Activated CD4-positive, alpha-beta memory T cell treated with anti-CD3 and anti-CD28 coated beads for 36 hours (primary cell): ENCODE measurements around the gene APOL6. TPM values are rescaled to one million over a fixed set of nuclear protein-coding genes. Genes with fewer than 3 reads are reported as not detected.

Experiments
- CTCF ChIA-PET: fragments of 350-600 bp; sonication (Branson Sonifier 250); formaldehyde crosslinking; loops from one replicate; lab custom pipeline; 2021; ENCODE audit warnings: antibody characterized with exemption, inconsistent platforms; lab: Charles Lee
- POLR2A ChIA-PET: fragments of 350-600 bp; sonication (Branson Sonifier 250); formaldehyde crosslinking; loops from one replicate; lab custom pipeline; 2021; ENCODE audit warnings: antibody characterized with exemption; lab: Charles Lee
- DNase-seq: peaks from one replicate; pipeline ENCODE4 v3.0.0-alpha.2; 2020
- H3K27ac Mint-ChIP-seq: one replicate; pipeline ENCODE4 v1.8.0; 2021; ENCODE audit warnings: mixed read lengths
- H3K27me3 Mint-ChIP-seq: one replicate; pipeline ENCODE4 v1.8.0; 2021; ENCODE audit warnings: mixed read lengths
- H3K36me3 Mint-ChIP-seq: one replicate; pipeline ENCODE4 v1.8.0; 2021; ENCODE audit warnings: mixed read lengths
- H3K4me1 Mint-ChIP-seq: one replicate; pipeline ENCODE4 v1.8.0; 2021; ENCODE audit warnings: low read depth, mixed read lengths
- H3K4me3 Mint-ChIP-seq: one replicate; pipeline ENCODE4 v1.8.0; 2021; ENCODE audit warnings: mild to moderate bottlenecking, mixed read lengths
- H3K9me3 Mint-ChIP-seq: one replicate; pipeline ENCODE4 v1.8.0; 2021; ENCODE audit warnings: mixed read lengths
- intact Hi-C: fragments of 100-400 bp; cut with micrococcal nuclease; formaldehyde crosslinking; loops from one replicate; pipeline ENCODE4 v1.15.1; 2023
- total RNA-seq, 2 experiments: library from RNA; stranded (reverse); gene quantifications; one replicate each; pipeline ENCODE4 v1.2.3, GENCODE V29; 2021

Gene APOL6, protein sequence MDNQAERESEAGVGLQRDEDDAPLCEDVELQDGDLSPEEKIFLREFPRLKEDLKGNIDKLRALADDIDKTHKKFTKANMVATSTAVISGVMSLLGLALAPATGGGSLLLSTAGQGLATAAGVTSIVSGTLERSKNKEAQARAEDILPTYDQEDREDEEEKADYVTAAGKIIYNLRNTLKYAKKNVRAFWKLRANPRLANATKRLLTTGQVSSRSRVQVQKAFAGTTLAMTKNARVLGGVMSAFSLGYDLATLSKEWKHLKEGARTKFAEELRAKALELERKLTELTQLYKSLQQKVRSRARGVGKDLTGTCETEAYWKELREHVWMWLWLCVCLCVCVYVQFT
- 10 to 100 TPM; 26.7 to 27.7 TPM for total RNA-seq

DNA sequence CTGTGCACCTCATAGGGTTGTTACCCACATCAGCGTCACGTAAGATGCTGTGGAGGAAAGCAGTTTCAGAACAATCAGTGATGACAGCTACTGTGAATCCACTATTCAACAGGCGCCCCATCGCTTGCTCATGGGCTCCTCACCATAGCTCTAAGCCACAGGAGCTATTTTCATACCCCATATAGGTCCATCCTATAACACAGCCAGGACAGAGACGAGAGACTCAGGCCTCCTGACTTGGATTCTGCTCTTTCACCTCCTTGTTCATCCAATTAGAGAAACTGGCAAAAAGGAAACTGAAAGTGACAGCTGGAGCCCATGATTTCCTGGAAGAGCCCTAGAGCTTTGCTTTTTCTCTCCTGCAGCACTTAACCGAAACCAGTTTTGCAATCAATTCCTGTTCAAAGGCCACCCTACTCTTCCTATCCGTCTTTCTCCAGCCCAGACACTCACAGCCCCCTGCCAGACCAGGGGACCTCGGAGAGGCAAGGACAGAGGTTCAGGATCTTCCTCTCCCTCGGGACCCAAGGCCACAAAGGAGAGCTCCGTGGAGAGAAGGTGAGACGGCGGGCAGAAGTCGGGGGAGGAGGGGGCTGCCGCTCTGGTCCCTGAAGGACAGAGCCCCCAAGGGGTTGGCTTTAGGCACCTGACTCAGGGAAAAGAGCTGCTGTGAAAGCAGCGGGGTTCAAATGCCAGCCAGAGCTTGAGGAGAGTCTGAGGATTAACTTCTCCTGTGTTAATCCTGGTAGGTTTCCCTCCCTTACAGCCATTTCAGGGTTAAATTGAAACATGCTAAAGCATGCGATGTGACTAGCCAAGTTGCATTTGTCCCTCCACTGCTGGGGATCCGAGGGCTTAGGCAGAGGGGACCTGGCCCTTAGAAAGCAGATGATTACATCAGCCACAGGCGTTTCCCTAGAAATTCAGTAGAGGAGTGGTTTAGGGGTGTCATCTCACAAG, at the start of gene APOL6:
Gene APOL6 (plus strand): TSS at position 381 of the 960 bp plus-strand sequence. CDS start 7,980 bp downstream, outside the sequence.
- no peaks in the 10 kb centered on the region for H3K27me3 Mint-ChIP-seq
- H3K4me3 Mint-ChIP-seq = peak within 1 kb of the TSS; percentile 99
- peak; percentile 79 for DNase-seq
- peaks cover 42% of the 10 kb centered on the region for H3K4me1 Mint-ChIP-seq
- intact Hi-C loops = loop anchor here (1.0 to 10.0 kb wide), 5 partner anchors 13 to 586 kb away; partner anchors contain the start of gene APOL2
- H3K36me3 Mint-ChIP-seq = peaks cover 26% of the 10 kb centered on the region
- ChIA-PET CTCF (interaction anchor here (0.6 to 2.6 kb wide), 14 partner anchors 11 to 417 kb away, joined by 3 to 17 read pairs (median 4); no protein-coding TSS in a partner anchor), POLR2A (interaction anchor here (0.6 to 2.7 kb wide), 12 partner anchors 10 to 512 kb away, joined by 3 to 38 read pairs (median 4); partner anchors contain the start of gene APOL3)
- peak within 1 kb of the TSS; percentile 100 for H3K27ac Mint-ChIP-seq
- H3K9me3 Mint-ChIP-seq = peaks cover 10% of the 10 kb centered on the region

DNA sequence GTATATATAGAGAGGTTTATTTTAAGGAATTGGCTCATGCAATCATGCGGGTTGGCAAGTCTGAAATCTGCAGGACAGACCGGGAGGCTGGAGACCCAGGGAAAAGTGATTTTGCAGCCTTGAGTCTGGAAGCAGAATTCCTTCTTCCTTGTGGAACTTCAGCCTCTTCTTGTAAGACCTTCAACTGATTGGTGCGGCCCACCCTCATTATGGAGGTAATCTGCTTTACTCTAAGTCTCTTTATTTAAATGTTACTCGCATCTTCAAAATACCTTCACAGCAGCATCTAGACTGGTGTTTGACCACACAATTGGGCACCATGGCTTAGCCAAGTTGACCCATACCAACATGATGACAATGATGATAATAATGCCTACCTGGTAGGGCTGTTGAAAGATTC, 48.9 kb upstream of the APOL6 start:
- Mint-ChIP-seq H3K4me3 (no peak overlapping the region), H3K36me3 (no peaks in the 10 kb centered on the region), H3K9me3 (no peaks in the 10 kb centered on the region), H3K4me1 (no peaks in the 10 kb centered on the region), H3K27me3 (no peaks in the 10 kb centered on the region), H3K27ac (no peak overlapping the region)
- ChIA-PET CTCF (no interaction called here), POLR2A (no interaction called here)
- DNase-seq = no peak
- intact Hi-C loops = no loop called here

DNA sequence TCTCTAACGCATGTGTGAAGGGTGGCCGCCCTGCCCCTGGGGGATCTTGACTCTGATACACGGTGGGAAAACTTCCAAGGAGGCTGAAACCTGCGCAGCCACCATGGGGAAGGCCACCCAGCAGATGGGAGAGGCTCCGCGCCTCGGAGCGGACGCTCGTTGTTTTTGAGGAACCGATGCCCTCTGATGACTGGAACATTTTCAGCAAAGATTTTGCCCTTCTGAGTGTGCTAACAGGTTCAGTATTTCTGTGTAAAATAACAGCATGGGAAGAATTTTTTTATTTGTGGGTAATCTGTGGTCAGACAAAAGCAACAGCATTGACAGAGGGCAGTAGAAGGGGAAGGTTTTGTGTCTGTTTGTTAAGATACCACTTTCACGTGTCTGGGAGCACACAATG, 47.8 kb upstream of the APOL6 start:
- Mint-ChIP-seq H3K27ac (no peak overlapping the region), H3K4me3 (no peak overlapping the region), H3K36me3 (no peaks in the 10 kb centered on the region), H3K27me3 (peaks cover 2% of the 10 kb centered on the region), H3K9me3 (no peaks in the 10 kb centered on the region), H3K4me1 (peaks cover 3% of the 10 kb centered on the region)
- intact Hi-C loops = no loop called here
- ChIA-PET CTCF (no interaction called here), POLR2A (no interaction called here)
- DNase-seq = no peak

DNA sequence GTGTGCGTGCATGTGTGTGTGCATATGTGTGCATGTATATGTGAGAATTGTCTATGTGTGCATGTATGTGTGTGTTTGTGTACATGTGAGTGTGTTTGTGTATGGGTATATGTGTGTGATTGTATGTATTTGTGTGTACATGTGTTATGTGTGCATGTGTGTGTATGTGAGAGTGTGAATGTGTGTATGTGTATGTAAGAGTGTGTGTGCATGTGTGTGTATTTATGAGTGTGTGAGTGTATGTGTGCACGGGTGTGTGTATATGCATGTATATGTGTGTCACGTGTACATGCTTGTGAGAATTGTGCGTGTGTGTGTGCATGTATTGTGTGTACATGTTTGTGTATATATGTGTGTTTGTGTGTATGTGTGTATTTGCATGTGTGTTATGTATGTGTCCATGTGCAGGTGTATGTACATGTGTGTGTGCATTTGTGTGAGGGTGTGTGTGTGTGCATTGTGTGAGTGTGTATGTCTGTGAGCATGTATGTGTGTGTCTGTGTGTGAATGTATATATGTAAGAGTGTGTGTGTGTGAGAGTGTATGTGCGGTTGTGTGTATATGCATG, 47.1 kb upstream of the APOL6 start:
- Mint-ChIP-seq H3K27ac (no peak overlapping the region), H3K27me3 (peaks cover 5% of the 10 kb centered on the region), H3K4me1 (peaks cover 3% of the 10 kb centered on the region), H3K36me3 (no peaks in the 10 kb centered on the region), H3K4me3 (no peak overlapping the region), H3K9me3 (no peaks in the 10 kb centered on the region)
- CTCF ChIA-PET = no interaction called here
- DNase-seq = no peak
- POLR2A ChIA-PET = no interaction called here
- intact Hi-C loops = no loop called here

DNA sequence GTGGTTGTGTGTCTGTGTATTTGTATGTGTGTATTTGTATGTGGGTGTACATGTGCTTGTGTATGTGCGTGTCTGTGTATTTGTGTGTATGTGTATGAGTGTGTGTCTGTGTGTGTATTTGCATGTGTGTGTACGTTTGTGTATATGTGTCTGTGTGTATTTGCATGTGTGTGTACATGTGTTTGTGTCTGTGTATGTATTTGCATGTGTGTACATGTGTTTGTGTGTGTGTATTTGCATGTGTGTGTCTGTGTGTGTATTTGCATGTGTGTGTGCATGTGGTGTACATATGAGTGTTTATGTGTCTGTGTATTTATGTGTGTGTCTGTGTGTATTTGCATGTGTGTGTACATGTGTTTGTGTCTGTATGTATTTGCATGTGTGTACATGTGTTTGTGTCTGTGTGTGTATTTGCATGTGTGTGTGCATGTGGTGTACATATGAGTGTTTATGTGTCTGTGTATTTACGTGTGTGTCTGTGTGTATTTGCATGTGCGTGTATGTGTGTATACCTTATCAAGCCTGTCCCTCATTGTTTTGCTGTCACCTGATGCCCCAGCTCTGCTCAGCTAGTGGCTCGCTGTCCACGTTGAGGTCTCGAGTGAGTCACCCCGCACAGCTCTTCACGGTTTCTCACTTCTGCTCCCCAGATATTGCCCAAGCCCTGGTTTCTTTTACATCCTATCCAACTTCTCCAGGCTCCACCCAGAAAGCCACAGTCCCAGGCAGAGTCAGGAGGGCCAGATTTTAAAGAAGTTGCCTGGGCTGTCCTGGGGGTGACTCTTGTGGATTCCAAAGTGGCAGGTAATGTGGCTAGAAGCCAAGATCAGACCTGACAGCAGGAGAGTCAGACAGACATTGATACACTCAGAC, 46.3 kb upstream of the APOL6 start:
- DNase-seq = peak; percentile 14
- H3K36me3 Mint-ChIP-seq = no peaks in the 10 kb centered on the region
- CTCF ChIA-PET = no interaction called here

DNA sequence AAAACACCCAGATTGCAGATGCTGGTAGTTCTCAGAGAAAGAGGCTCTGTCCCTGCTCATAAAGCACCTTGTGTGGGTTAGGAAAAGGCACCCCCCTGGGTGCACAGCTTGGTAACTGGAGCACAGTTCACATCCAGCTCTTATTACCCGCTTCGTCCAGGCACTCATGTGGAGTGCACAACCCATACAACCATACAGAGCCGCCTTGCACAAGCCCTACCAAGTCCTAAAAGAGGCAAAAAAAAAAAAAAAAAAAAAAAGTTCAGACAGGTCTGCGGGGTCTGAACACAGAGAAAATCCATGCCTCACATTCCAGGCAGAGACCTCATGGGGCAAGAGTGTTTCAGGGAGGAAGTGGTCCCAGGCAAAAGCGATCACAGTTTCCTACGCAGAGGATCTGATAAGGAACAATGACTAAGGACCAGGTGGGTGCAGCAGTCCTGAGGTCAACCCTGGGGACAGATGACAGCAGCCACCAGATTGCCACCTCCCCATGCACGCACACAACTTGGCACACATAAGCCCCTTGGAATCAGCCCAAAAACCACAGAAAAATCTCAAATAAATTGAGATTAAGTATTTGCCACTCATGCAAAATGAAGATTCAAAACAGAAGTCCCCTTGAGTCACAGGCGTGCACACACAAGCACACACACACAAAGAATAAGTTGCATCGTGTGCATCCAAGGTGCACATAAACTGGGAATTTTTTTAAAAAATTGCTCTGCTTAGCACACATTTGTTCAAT, 43.5 kb upstream of the APOL6 start:
- intact Hi-C loops = no loop called here
- DNase-seq = peak; percentile 45
- CTCF ChIA-PET = no interaction called here
- Mint-ChIP-seq H3K27ac (no peak overlapping the region), H3K36me3 (no peaks in the 10 kb centered on the region), H3K4me3 (no peak overlapping the region), H3K27me3 (peaks cover 14% of the 10 kb centered on the region), H3K9me3 (no peaks in the 10 kb centered on the region), H3K4me1 (peaks cover 3% of the 10 kb centered on the region)
- POLR2A ChIA-PET = no interaction called here

More for the DNA sequence above, 46.3 kb upstream of the APOL6 start:
- H3K4me3 Mint-ChIP-seq = no peak overlapping the region
- POLR2A ChIA-PET = no interaction called here
- H3K4me1 Mint-ChIP-seq = peaks cover 3% of the 10 kb centered on the region
- H3K27me3 Mint-ChIP-seq = peaks cover 8% of the 10 kb centered on the region
- no peak overlapping the region for H3K27ac Mint-ChIP-seq
- no peaks in the 10 kb centered on the region for H3K9me3 Mint-ChIP-seq
- intact Hi-C loops = no loop called here

DNA sequence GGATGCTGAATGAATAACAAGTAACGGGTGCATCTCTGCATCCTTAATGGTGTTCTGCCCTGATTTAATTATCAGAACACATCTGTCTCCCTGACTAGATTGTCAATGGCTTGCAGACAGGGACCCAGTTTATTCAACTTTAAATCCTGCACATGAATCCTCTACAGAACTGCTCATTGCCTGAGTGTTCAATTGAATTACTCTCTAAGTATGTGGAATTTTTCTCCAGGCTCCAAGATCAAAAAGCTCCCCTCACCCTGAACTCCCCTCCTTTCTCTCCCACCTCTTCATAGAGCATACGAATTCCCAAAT, 42.9 kb upstream of the APOL6 start:
- no peak overlapping the region for H3K4me3 Mint-ChIP-seq
- peaks cover 3% of the 10 kb centered on the region for H3K4me1 Mint-ChIP-seq
- POLR2A ChIA-PET = no interaction called here
- DNase-seq = no peak
- no peaks in the 10 kb centered on the region for H3K9me3 Mint-ChIP-seq
- H3K36me3 Mint-ChIP-seq = no peaks in the 10 kb centered on the region
- no peak overlapping the region for H3K27ac Mint-ChIP-seq
- peaks cover 17% of the 10 kb centered on the region for H3K27me3 Mint-ChIP-seq
- CTCF ChIA-PET = no interaction called here
- intact Hi-C loops = no loop called here

DNA sequence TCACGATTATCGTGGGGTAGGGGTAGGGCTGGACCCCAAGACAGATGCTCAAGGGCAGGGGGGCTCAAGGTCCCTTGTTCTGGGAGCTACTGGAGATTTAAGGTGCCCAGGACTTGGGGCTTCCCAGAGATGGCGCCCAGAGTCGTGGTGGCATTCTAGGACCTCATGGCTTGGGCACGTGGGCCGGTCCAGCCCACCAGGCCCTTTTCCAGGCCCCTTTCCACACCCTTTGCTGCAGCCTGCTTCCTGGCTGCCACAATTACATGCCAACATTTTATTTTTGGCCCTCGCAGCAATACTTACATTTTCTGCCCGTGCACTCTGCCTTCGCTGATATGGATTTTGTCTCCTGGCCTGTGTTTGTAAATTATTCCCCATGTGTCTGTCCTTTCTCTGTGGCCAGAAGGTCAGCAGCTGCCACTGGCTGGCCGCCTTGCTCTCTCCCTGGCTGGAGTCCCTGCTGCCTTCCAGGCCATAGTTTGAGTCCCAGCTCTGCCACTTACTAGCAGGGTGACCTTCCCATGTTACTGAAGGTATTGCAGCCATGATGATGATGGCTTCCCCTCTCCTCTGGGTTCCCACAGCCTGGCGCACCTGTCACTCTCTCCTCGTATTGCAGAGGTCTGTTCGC, 42.3 kb upstream of the APOL6 start:
- no peak for DNase-seq
- H3K27me3 Mint-ChIP-seq = peaks cover 17% of the 10 kb centered on the region
- peaks cover 3% of the 10 kb centered on the region for H3K4me1 Mint-ChIP-seq
- no peaks in the 10 kb centered on the region for H3K36me3 Mint-ChIP-seq
- intact Hi-C loops = no loop called here
- no peaks in the 10 kb centered on the region for H3K9me3 Mint-ChIP-seq
- H3K27ac Mint-ChIP-seq = no peak overlapping the region
- H3K4me3 Mint-ChIP-seq = no peak overlapping the region
- ChIA-PET POLR2A (no interaction called here), CTCF (no interaction called here)

DNA sequence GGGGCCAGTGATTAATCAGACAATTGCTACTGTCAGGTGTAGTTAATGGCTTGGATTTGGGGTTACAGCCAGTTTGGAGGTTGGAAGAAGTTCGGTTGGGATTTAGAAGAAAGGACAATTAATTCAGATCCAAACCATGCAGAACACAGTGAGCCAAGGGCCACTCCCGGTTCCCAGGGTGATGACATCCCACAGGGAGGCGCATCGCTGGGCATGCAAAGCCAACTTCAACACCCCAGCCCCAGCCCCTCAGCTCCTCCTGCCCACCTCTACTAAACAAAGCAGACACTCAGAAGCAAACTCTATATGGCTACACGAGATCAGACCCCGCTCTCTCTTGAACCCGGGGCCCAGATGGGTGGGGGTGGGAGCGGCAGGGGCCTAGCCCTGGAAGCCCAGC, 41.3 kb upstream of the APOL6 start:
- Mint-ChIP-seq H3K4me1 (peaks cover 5% of the 10 kb centered on the region), H3K4me3 (no peak overlapping the region), H3K27ac (no peak overlapping the region), H3K9me3 (no peaks in the 10 kb centered on the region), H3K27me3 (peaks cover 17% of the 10 kb centered on the region), H3K36me3 (no peaks in the 10 kb centered on the region)
- intact Hi-C loops = no loop called here
- POLR2A ChIA-PET = no interaction called here
- CTCF ChIA-PET = no interaction called here
- no peak for DNase-seq

DNA sequence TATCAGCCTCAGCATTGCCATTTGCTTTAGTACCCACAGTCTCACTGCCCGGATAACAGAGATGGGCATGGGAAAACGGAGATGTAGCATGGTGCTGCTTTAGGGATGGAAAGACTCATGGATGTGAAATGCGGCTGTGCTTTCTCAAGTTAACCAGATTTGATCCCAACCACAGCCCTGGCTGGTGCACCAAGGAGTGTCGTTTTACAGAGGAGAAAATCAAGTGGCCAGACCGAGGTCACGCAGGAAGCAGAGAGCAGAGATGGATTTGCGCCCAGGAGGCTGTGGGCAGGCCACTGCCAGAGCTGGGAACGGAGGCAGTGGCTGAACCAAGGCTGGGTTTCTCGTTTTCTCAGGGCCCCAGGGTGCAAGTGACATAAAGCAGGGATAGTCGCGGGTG, 40.2 kb upstream of the APOL6 start:
- Mint-ChIP-seq H3K9me3 (no peaks in the 10 kb centered on the region), H3K36me3 (no peaks in the 10 kb centered on the region), H3K4me1 (peaks cover 8% of the 10 kb centered on the region), H3K4me3 (no peak overlapping the region), H3K27ac (no peak overlapping the region), H3K27me3 (peaks cover 17% of the 10 kb centered on the region)
- DNase-seq = no peak
- intact Hi-C loops = no loop called here
- ChIA-PET POLR2A (no interaction called here), CTCF (no interaction called here)

DNA sequence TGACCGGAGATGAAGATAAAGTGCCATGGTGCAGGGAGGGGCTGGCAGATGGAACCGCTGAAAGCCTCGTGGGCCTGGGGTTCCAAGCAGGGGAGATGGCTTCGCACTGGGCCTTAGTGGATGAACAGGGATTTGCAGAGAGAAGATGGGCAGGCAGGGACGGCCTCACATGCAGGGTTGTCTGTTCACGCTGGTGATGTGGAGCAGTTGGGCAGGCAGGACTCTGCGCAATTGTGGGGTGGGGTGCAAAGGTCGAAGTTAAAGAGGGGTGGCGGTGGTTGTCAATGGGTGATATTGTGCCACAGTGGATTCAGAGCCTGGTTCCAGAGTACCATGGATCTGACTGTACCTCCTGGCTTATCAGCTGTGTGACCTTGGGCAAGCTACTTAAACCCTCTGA, 39.0 kb upstream of the APOL6 start:
- no peak for DNase-seq
- intact Hi-C loops = no loop called here
- H3K9me3 Mint-ChIP-seq = no peaks in the 10 kb centered on the region
- no peak overlapping the region for H3K4me3 Mint-ChIP-seq
- ChIA-PET CTCF (no interaction called here), POLR2A (no interaction called here)
- H3K27ac Mint-ChIP-seq = no peak overlapping the region
- no peaks in the 10 kb centered on the region for H3K36me3 Mint-ChIP-seq
- H3K27me3 Mint-ChIP-seq = peaks cover 17% of the 10 kb centered on the region
- peaks cover 8% of the 10 kb centered on the region for H3K4me1 Mint-ChIP-seq
